WTC11 (cell line): Measurements from ENCODE around the gene TRPV2.

Experiments
- ATF3 ChIP-seq: sonication (generic); formaldehyde crosslinking; conservative IDR thresholded peaks from 2 replicates; pipeline ENCODE4 v1.8.1; 2022; ENCODE audit warnings: mild to moderate bottlenecking, missing genetic modification reagents
- CBFB ChIP-seq: sonication (generic); formaldehyde crosslinking; IDR thresholded peaks from 2 replicates; pipeline ENCODE4 v1.8.1; 2022; ENCODE audit warnings: mild to moderate bottlenecking, low read depth, missing genetic modification reagents
- E2F4 ChIP-seq: sonication (generic); formaldehyde crosslinking; IDR thresholded peaks from 2 replicates; pipeline ENCODE4 v1.8.1; 2022; ENCODE audit warnings: low read depth, mild to moderate bottlenecking, moderate library complexity, missing genetic modification reagents, borderline replicate concordance
- FOXK1 ChIP-seq: sonication (generic); formaldehyde crosslinking; IDR thresholded peaks from 2 replicates; pipeline ENCODE4 v1.8.0; 2022; ENCODE audit warnings: mild to moderate bottlenecking, moderate library complexity, missing genetic modification reagents
- KAT7 ChIP-seq: sonication (generic); formaldehyde crosslinking; IDR thresholded peaks from 2 replicates; pipeline ENCODE4 v1.8.1; 2023; ENCODE audit warnings: missing genetic modification reagents, mild to moderate bottlenecking, borderline replicate concordance
- TCF7 ChIP-seq: sonication (generic); formaldehyde crosslinking; IDR thresholded peaks from 2 replicates; pipeline ENCODE4 v1.8.0; 2022; ENCODE audit warnings: mild to moderate bottlenecking, low read depth, missing genetic modification reagents, moderate library complexity
- USF2 ChIP-seq: sonication (generic); formaldehyde crosslinking; IDR thresholded peaks from 2 replicates; pipeline ENCODE4 v1.8.1; 2023; ENCODE audit warnings: mild to moderate bottlenecking, missing genetic modification reagents, moderate library complexity
- ZNF416 ChIP-seq: fragments of 250-450 bp; sonication (Bioruptor Pico); IDR thresholded peaks from 2 replicates; pipeline ENCODE4 v1.9.0; 2021; ENCODE audit warnings: mild to moderate bottlenecking, inconsistent platforms
- ZNF671 ChIP-seq: fragments of 250-450 bp; sonication (Bioruptor Pico); IDR thresholded peaks from 2 replicates; pipeline ENCODE4 v1.8.0; 2021; ENCODE audit warnings: mild to moderate bottlenecking
- TF ChIP-seq, protein P1 (sequence below): fragments of 200-600 bp; IDR thresholded peaks from 2 replicates; pipeline ENCODE4 v1.8.0; 2022; ENCODE audit warnings: antibody characterized with exemption
- TF ChIP-seq, protein P2 (sequence below): sonication (generic); formaldehyde crosslinking; IDR thresholded peaks from 2 replicates; pipeline ENCODE4 v1.8.1; 2023; ENCODE audit warnings: mild to moderate bottlenecking, missing genetic modification reagents
- TF ChIP-seq, protein P3 (sequence below): sonication (generic); formaldehyde crosslinking; IDR thresholded peaks from 2 replicates; pipeline ENCODE4 v1.8.1; 2023; ENCODE audit warnings: mild to moderate bottlenecking, moderate library complexity, missing genetic modification reagents
- TF ChIP-seq, protein P4 (sequence below): fragments of 250-450 bp; sonication (Bioruptor Pico); IDR thresholded peaks from 2 replicates; pipeline ENCODE4 v1.9.0; 2021; ENCODE audit warnings: mild to moderate bottlenecking
- TF ChIP-seq, protein P5 (sequence below): sonication (generic); formaldehyde crosslinking; IDR thresholded peaks from 2 replicates; pipeline ENCODE4 v1.8.1; 2023; ENCODE audit warnings: mild to moderate bottlenecking, missing genetic modification reagents, borderline replicate concordance

- TF ChIP-seq ATF3 (CRISPR knock-in tag) (no peak), TCF7 (no peak), ZNF416 (no peak), CBFB (CRISPR knock-in tag) (no peak), KAT7 (CRISPR knock-in tag) (no peak), ZNF671 (CRISPR knock-in tag) (no peak), E2F4 (CRISPR knock-in tag) (no peak), USF2 (CRISPR knock-in tag) (no peak), FOXK1 (CRISPR knock-in tag) (no peak)
- TF ChIP-seq, protein P1, sequence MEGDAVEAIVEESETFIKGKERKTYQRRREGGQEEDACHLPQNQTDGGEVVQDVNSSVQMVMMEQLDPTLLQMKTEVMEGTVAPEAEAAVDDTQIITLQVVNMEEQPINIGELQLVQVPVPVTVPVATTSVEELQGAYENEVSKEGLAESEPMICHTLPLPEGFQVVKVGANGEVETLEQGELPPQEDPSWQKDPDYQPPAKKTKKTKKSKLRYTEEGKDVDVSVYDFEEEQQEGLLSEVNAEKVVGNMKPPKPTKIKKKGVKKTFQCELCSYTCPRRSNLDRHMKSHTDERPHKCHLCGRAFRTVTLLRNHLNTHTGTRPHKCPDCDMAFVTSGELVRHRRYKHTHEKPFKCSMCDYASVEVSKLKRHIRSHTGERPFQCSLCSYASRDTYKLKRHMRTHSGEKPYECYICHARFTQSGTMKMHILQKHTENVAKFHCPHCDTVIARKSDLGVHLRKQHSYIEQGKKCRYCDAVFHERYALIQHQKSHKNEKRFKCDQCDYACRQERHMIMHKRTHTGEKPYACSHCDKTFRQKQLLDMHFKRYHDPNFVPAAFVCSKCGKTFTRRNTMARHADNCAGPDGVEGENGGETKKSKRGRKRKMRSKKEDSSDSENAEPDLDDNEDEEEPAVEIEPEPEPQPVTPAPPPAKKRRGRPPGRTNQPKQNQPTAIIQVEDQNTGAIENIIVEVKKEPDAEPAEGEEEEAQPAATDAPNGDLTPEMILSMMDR: no peak
- TF ChIP-seq, protein P2, sequence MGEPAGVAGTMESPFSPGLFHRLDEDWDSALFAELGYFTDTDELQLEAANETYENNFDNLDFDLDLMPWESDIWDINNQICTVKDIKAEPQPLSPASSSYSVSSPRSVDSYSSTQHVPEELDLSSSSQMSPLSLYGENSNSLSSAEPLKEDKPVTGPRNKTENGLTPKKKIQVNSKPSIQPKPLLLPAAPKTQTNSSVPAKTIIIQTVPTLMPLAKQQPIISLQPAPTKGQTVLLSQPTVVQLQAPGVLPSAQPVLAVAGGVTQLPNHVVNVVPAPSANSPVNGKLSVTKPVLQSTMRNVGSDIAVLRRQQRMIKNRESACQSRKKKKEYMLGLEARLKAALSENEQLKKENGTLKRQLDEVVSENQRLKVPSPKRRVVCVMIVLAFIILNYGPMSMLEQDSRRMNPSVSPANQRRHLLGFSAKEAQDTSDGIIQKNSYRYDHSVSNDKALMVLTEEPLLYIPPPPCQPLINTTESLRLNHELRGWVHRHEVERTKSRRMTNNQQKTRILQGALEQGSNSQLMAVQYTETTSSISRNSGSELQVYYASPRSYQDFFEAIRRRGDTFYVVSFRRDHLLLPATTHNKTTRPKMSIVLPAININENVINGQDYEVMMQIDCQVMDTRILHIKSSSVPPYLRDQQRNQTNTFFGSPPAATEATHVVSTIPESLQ: no peak
- TF ChIP-seq, protein P3, sequence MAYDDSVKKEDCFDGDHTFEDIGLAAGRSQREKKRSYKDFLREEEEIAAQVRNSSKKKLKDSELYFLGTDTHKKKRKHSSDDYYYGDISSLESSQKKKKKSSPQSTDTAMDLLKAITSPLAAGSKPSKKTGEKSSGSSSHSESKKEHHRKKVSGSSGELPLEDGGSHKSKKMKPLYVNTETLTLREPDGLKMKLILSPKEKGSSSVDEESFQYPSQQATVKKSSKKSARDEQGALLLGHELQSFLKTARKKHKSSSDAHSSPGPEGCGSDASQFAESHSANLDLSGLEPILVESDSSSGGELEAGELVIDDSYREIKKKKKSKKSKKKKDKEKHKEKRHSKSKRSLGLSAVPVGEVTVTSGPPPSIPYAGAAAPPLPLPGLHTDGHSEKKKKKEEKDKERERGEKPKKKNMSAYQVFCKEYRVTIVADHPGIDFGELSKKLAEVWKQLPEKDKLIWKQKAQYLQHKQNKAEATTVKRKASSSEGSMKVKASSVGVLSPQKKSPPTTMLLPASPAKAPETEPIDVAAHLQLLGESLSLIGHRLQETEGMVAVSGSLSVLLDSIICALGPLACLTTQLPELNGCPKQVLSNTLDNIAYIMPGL (CRISPR knock-in tag): no peak
- TF ChIP-seq, protein P4, sequence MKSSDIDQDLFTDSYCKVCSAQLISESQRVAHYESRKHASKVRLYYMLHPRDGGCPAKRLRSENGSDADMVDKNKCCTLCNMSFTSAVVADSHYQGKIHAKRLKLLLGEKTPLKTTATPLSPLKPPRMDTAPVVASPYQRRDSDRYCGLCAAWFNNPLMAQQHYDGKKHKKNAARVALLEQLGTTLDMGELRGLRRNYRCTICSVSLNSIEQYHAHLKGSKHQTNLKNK (CRISPR knock-in tag): no peak
- TF ChIP-seq, protein P5, sequence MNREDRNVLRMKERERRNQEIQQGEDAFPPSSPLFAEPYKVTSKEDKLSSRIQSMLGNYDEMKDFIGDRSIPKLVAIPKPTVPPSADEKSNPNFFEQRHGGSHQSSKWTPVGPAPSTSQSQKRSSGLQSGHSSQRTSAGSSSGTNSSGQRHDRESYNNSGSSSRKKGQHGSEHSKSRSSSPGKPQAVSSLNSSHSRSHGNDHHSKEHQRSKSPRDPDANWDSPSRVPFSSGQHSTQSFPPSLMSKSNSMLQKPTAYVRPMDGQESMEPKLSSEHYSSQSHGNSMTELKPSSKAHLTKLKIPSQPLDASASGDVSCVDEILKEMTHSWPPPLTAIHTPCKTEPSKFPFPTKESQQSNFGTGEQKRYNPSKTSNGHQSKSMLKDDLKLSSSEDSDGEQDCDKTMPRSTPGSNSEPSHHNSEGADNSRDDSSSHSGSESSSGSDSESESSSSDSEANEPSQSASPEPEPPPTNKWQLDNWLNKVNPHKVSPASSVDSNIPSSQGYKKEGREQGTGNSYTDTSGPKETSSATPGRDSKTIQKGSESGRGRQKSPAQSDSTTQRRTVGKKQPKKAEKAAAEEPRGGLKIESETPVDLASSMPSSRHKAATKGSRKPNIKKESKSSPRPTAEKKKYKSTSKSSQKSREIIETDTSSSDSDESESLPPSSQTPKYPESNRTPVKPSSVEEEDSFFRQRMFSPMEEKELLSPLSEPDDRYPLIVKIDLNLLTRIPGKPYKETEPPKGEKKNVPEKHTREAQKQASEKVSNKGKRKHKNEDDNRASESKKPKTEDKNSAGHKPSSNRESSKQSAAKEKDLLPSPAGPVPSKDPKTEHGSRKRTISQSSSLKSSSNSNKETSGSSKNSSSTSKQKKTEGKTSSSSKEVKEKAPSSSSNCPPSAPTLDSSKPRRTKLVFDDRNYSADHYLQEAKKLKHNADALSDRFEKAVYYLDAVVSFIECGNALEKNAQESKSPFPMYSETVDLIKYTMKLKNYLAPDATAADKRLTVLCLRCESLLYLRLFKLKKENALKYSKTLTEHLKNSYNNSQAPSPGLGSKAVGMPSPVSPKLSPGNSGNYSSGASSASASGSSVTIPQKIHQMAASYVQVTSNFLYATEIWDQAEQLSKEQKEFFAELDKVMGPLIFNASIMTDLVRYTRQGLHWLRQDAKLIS (CRISPR knock-in tag): no peak
These were observed 3.3 kb downstream of the TRPV2 start for GRCh38 chr17:16418685-16419068.
